Osteoblast (primary cell): ENCODE measurements around the gene FAM9C. TPM values are rescaled to one million over a fixed set of nuclear protein-coding genes. Genes with fewer than 3 reads are reported as not detected.
A peak's percentile ranks its signal among the peaks of the same experiment; 100 is the strongest.

Experiments
- DNase-seq: peaks from one replicate; pipeline ENCODE4 v3.0.0; 2011; ENCODE audit warnings: low spot score, mixed read lengths; ENCODE audit not compliant: insufficient read length; ENCODE audit errors: missing footprints
- H2AFZ ChIP-seq: 2 replicates; pipeline ENCODE4 v1.6.0; 2011; ENCODE audit warnings: mild to moderate bottlenecking, low read length
- H3K27ac ChIP-seq: 2 replicates; pipeline ENCODE4 v1.5.1; 2011; ENCODE audit warnings: mild to moderate bottlenecking, low read depth, low read length, moderate library complexity
- H3K27me3 ChIP-seq: 2 replicates; pipeline ENCODE4 v1.6.0; 2012; ENCODE audit warnings: mild to moderate bottlenecking, control low read depth, inconsistent platforms, low read length, moderate library complexity; ENCODE audit not compliant: insufficient read depth
- H3K36me3 ChIP-seq: 2 replicates; pipeline ENCODE4 v1.5.1; 2011; ENCODE audit warnings: mild to moderate bottlenecking, low read length, control low read depth, moderate library complexity; ENCODE audit not compliant: insufficient read depth
- H3K4me1 ChIP-seq: 2 replicates; pipeline ENCODE4 v1.5.1; 2011; ENCODE audit warnings: mild to moderate bottlenecking, low read length, control low read depth, moderate library complexity; ENCODE audit not compliant: insufficient read depth
- H3K4me2 ChIP-seq: 2 replicates; pipeline ENCODE4 v1.6.0; 2011; ENCODE audit warnings: mild to moderate bottlenecking, low read length; ENCODE audit not compliant: insufficient read depth
- H3K4me3 ChIP-seq: fragments of 200-600 bp; sonication (generic); 3 replicates; pipeline ENCODE4 v1.5.1; 2012; ENCODE audit warnings: mild to moderate bottlenecking, low read length, inconsistent platforms; ENCODE audit not compliant: insufficient read depth
- H3K79me2 ChIP-seq: 2 replicates; pipeline ENCODE4 v1.6.0; 2012; ENCODE audit warnings: mild to moderate bottlenecking, low read length, control low read depth, inconsistent platforms; ENCODE audit not compliant: insufficient read depth
- H3K9me3 ChIP-seq: 2 replicates; pipeline ENCODE4 v1.5.1; 2011; ENCODE audit warnings: low read depth, low read length, control low read depth
- H4K20me1 ChIP-seq: 2 replicates; pipeline ENCODE4 v1.6.0; 2012; ENCODE audit warnings: mild to moderate bottlenecking, low read length, control low read depth; ENCODE audit not compliant: insufficient read depth
- total RNA-seq: library from RNA; depleted of rRNA; stranded (reverse); fragments of >200 nt; gene quantifications from 2 replicates; pipeline ENCODE4 v1.2.3, GENCODE V29; 2012
- TF ChIP-seq, protein P1 (sequence below): IDR thresholded peaks from 2 replicates; pipeline ENCODE4 v1.5.1; 2011; ENCODE audit warnings: mild to moderate bottlenecking, low read depth, low read length, moderate library complexity; ENCODE audit errors: extremely low read depth

The FAM9C gene
- total RNA-seq, 1 donor, result not detected

DNA sequence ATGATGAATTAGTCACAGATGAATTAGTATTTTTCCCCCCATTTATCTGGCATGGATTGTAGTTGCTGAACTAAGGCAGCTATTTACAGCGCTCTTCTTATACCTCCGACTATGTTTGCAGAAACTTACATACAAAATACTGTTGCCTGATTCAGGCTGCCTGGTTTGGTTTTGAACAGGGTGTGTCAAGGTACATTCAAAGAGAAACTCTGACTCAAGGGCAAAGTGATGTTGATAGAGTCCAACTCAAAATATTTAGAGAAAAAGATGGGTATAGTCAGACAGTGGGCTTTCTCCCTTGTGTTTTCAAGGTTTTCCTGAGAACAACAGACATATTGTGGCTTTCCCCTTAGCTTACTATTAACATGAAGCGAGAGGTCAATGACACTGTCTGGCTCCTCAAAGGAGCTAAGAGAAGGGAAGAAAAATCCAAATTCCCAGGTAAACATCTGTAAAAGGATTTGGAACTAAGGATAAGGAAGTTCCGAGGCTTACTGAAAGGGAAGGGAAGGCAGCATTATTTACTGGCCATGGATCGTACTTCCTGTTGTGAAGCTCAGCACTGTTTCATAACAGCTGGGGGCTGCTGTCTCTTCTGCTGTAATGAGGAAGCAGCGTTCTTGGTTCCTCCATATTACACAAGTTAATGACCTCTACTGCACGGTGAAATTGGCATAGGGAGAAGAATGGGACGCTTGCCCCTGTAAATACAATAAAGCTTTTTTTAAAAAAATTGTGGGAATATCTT, 30.9 kb downstream of the FAM9C start:
- Histone ChIP-seq H3K4me3 (no peak overlapping the region), H4K20me1 (no peaks in the 10 kb centered on the region), H3K9me3 (no peaks in the 10 kb centered on the region), H2AFZ (peak overlapping the region; percentile 36), H3K4me1 (peaks cover 6% of the 10 kb centered on the region), H3K79me2 (no peaks in the 10 kb centered on the region), H3K27me3 (no peaks in the 10 kb centered on the region), H3K4me2 (no peak overlapping the region), H3K27ac (no peak overlapping the region), H3K36me3 (no peaks in the 10 kb centered on the region)
- TF ChIP-seq, protein P1, sequence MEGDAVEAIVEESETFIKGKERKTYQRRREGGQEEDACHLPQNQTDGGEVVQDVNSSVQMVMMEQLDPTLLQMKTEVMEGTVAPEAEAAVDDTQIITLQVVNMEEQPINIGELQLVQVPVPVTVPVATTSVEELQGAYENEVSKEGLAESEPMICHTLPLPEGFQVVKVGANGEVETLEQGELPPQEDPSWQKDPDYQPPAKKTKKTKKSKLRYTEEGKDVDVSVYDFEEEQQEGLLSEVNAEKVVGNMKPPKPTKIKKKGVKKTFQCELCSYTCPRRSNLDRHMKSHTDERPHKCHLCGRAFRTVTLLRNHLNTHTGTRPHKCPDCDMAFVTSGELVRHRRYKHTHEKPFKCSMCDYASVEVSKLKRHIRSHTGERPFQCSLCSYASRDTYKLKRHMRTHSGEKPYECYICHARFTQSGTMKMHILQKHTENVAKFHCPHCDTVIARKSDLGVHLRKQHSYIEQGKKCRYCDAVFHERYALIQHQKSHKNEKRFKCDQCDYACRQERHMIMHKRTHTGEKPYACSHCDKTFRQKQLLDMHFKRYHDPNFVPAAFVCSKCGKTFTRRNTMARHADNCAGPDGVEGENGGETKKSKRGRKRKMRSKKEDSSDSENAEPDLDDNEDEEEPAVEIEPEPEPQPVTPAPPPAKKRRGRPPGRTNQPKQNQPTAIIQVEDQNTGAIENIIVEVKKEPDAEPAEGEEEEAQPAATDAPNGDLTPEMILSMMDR, result no peak
- peak; percentile 59 for DNase-seq

DNA sequence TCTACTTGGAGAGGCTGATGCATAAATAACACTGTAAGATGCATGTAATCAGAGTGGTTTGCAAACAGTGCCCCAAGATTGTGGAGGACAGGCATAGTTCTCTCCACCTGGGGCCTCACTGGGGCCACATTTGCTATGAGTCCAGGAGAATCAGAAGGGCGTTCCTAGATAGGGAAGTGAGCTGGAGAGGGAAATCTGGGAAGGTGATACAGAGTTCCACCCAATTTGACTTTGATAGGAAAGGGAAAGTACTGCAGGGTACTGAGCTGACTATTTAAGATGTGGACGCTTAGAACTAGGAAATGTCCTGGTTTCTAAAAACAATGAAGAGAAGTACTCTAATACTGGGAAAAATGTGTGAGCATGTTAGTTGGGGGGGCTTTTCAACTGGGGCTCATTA, 33.9 kb downstream of the FAM9C start:
- Histone ChIP-seq H3K4me3 (no peak overlapping the region), H3K4me2 (no peak overlapping the region), H3K27me3 (no peaks in the 10 kb centered on the region), H3K36me3 (no peaks in the 10 kb centered on the region), H3K9me3 (no peaks in the 10 kb centered on the region), H4K20me1 (no peaks in the 10 kb centered on the region), H3K79me2 (no peaks in the 10 kb centered on the region), H3K4me1 (peaks cover 34% of the 10 kb centered on the region), H2AFZ (no peak overlapping the region), H3K27ac (no peak overlapping the region)
- no peak for DNase-seq
- TF ChIP-seq, protein P1, result no peak

DNA sequence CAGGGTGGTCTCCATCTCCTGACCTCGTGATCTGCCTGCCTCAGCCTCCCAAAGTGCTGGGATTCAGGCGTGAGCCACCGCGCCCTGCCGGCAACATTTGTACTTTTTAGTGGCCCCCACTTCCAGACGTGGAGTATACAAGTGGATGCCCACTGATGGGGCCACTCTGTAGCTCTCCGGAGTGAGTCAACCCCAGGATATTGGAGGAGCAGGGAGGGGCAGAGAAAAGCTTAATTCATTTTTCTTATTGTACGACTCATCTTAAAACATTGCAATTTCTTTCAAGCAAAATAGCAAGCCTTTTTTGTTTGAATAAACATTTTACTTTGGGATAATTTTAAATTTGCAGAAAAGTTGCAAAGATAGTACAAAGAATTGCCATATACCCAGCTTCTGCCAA, 34.6 kb downstream of the FAM9C start:
- Histone ChIP-seq H3K9me3 (no peaks in the 10 kb centered on the region), H3K27ac (no peak overlapping the region), H3K36me3 (no peaks in the 10 kb centered on the region), H3K4me2 (no peak overlapping the region), H3K4me3 (no peak overlapping the region), H4K20me1 (no peaks in the 10 kb centered on the region), H3K4me1 (peaks cover 38% of the 10 kb centered on the region), H3K27me3 (no peaks in the 10 kb centered on the region), H3K79me2 (no peaks in the 10 kb centered on the region), H2AFZ (no peak overlapping the region)
- no peak for DNase-seq
- TF ChIP-seq, protein P1, result no peak

DNA sequence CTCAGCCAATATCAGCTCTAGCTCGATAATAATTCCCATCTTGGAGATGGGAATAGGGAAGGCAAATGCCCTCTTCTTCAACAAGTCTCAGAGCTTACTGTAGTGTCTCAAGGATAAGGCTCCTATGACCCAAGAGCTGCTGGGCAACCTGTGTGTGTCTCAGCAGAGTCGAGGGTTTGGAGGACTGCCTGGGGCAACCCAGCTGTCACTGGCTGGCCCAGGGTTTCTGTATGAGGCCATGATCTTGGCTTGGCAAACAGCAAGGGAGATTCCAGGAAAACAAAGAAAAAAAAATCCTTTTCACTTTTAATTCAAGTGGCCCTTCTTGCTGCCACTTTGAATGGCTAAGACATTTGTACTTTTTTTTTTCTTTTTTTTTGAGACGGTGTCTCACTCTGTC, 35.1 kb downstream of the FAM9C start:
- H3K4me1 ChIP-seq, result peaks cover 34% of the 10 kb centered on the region
- TF ChIP-seq, protein P1, result no peak
- DNase-seq, result no peak
- H3K4me3 ChIP-seq, result no peak overlapping the region
- H4K20me1 ChIP-seq, result no peaks in the 10 kb centered on the region
- H3K9me3 ChIP-seq, result no peaks in the 10 kb centered on the region
- H2AFZ ChIP-seq, result no peak overlapping the region
- no peak overlapping the region for H3K4me2 ChIP-seq
- H3K36me3 ChIP-seq, result no peaks in the 10 kb centered on the region
- no peak overlapping the region for H3K27ac ChIP-seq
- no peaks in the 10 kb centered on the region for H3K27me3 ChIP-seq
- H3K79me2 ChIP-seq, result no peaks in the 10 kb centered on the region
